B cell (primary cell): ENCODE data around the gene RBMY1F.
"Not testable (repeated sequence)": the region's sequence is repeated elsewhere in the genome, so short reads cannot be mapped to it uniquely, and the experiment has no call there.

Experiments
- CTCF ChIP-seq: fragments of 200-600 bp; IDR thresholded peaks from one replicate; pipeline ENCODE4 v1.8.0; 2022; ENCODE audit warnings: antibody characterized with exemption, mild to moderate bottlenecking
- EZH2 ChIP-seq: IDR thresholded peaks from 2 replicates; pipeline ENCODE4 v1.6.1; 2012; ENCODE audit warnings: borderline replicate concordance, low read depth, mild to moderate bottlenecking, moderate library complexity, low read length; ENCODE audit not compliant: insufficient read depth, poor library complexity, severe bottlenecking

GRCh38 chrY:22141011-22141695 is 41.6 kb downstream of the RBMY1F start:
- TF ChIP-seq CTCF, EZH2: not testable (repeated sequence)
